ENCODE results near the gene ERV3-1. TPM values are rescaled to one million over a fixed set of nuclear protein-coding genes. Genes with fewer than 3 reads are reported as not detected.
"Not testable (repeated sequence)": the region's sequence is repeated elsewhere in the genome, so short reads cannot be mapped to it uniquely, and the experiment has no call there.

The ERV3-1 gene
- total RNA-seq, 4 donors from 2014 or later: 19.5 to 22.6 (median 20.1) TPM

- Histone ChIP-seq H3K9me3 (no peaks in the 10 kb centered on the region), H3K27ac (peak overlapping the region in 2 of 3 donors; percentile 61 to 82), H3K4me1 (peaks cover 5 to 13% of the 10 kb centered on the region in 2 donors), H3K27me3 (no peaks in the 10 kb centered on the region), H3K36me3 (no peaks in the 10 kb centered on the region), H3K4me3 (replicated peaks in 1 of 3) (peak overlapping the region; percentile 23 to 78 (median 53))
- intact Hi-C loops (cut with DNase I): no loop called here
- peak; percentile 91 to 92 for DNase-seq
- 8 to 12% methylated on average over 9 to 14 of the region's 92 CpGs for WGBS, 2 donors
- TF ChIP-seq CTCF (IDR thresholded peaks at IDR 0.05) (no peak), POLR2A (IDR thresholded peaks at IDR 0.05) (peak in 1 of 2 donors; percentile 54)
Measured at GRCh38 chr7:65037740-65038688, 31.5 kb upstream of the ERV3-1 start.

GRCh38 chr7:65036526-65036925 lies 30.0 kb upstream of the ERV3-1 start:
- H3K4me3 ChIP-seq (replicated peaks in 1 of 3); DNase-seq; intact Hi-C loops (cut with DNase I); H3K27ac ChIP-seq; H3K36me3 ChIP-seq; H3K27me3 ChIP-seq; H3K9me3 ChIP-seq: not testable (repeated sequence)
- WGBS, 2 donors: 33 to 68% methylated on average over 2 of the region's 2 CpGs
- H3K4me1 ChIP-seq: peaks cover 5 to 13% of the 10 kb centered on the region in 2 donors

- DNase-seq; H3K4me3 ChIP-seq (replicated peaks in 1 of 3); H3K36me3 ChIP-seq; H3K27ac ChIP-seq; H3K27me3 ChIP-seq; H3K9me3 ChIP-seq; intact Hi-C loops (cut with DNase I): not testable (repeated sequence)
- peaks cover 4 to 11% of the 10 kb centered on the region in 2 donors for H3K4me1 ChIP-seq
Measured at GRCh38 chr7:65035469-65035868, 29.0 kb upstream of the ERV3-1 start.

- H3K27me3 ChIP-seq, H3K4me1 ChIP-seq: not testable (repeated sequence)
- 74 to 76% methylated on average over 10 of the region's 10 CpGs for WGBS, 2 donors
Measured at GRCh38 chr7:65034120-65034782, 27.8 kb upstream of the ERV3-1 start.

GRCh38 chr7:65033391-65033790 lies 26.9 kb upstream of the ERV3-1 start:
- WGBS, 2 donors: 95% methylated on average over 15 of the region's 30 CpGs; no CpG with 5 or more reads in 1 of the 2 donors
- H3K36me3 ChIP-seq; H3K4me1 ChIP-seq; H3K4me3 ChIP-seq (replicated peaks in 1 of 3); H3K27me3 ChIP-seq; H3K27ac ChIP-seq; H3K9me3 ChIP-seq; DNase-seq; intact Hi-C loops (cut with DNase I): not testable (repeated sequence)

More at GRCh38 chr7:65034120-65034782, 27.8 kb upstream of the ERV3-1 start:
- H3K36me3 ChIP-seq; H3K27ac ChIP-seq; H3K4me3 ChIP-seq (replicated peaks in 1 of 3); intact Hi-C loops (cut with DNase I); H3K9me3 ChIP-seq; DNase-seq: not testable (repeated sequence)

- DNase-seq; H3K4me1 ChIP-seq; H3K36me3 ChIP-seq; H3K27ac ChIP-seq; H3K27me3 ChIP-seq; intact Hi-C loops (cut with DNase I); H3K9me3 ChIP-seq; H3K4me3 ChIP-seq (replicated peaks in 1 of 3): not testable (repeated sequence)
Measured at GRCh38 chr7:65025023-65025422, 18.5 kb upstream of the ERV3-1 start.

- DNase-seq: peak; percentile 85 to 88
- H3K9me3 ChIP-seq; intact Hi-C loops (cut with DNase I); H3K27me3 ChIP-seq; H3K36me3 ChIP-seq; H3K4me1 ChIP-seq; H3K4me3 ChIP-seq (replicated peaks in 1 of 3): not testable (repeated sequence)
- WGBS, 2 donors: 29 to 33% methylated on average over 2 of the region's 3 CpGs
- peak overlapping the region in 1 of 3 donors; percentile 41 for H3K27ac ChIP-seq
Measured at GRCh38 chr7:65020978-65021377, 14.5 kb upstream of the ERV3-1 start.

- H3K27ac ChIP-seq; H3K27me3 ChIP-seq; H3K9me3 ChIP-seq; H3K4me1 ChIP-seq; intact Hi-C loops (cut with DNase I); H3K4me3 ChIP-seq (replicated peaks in 1 of 3); H3K36me3 ChIP-seq; DNase-seq: not testable (repeated sequence)
- 90 to 93% methylated on average over 7 of the region's 7 CpGs for WGBS, 2 donors
Measured at GRCh38 chr7:65009881-65010280, 3.4 kb upstream of the ERV3-1 start.

- DNase-seq; H3K4me3 ChIP-seq (replicated peaks in 1 of 3); H3K9me3 ChIP-seq; H3K27me3 ChIP-seq; H3K27ac ChIP-seq; intact Hi-C loops (cut with DNase I); H3K4me1 ChIP-seq; H3K36me3 ChIP-seq: not testable (repeated sequence)
- WGBS, 2 donors: 83 to 89% methylated on average over 2 of the region's 2 CpGs
Measured at GRCh38 chr7:65009394-65009793, 2.9 kb upstream of the ERV3-1 start.

- H3K27me3 ChIP-seq; H3K36me3 ChIP-seq; H3K4me1 ChIP-seq; intact Hi-C loops (cut with DNase I); DNase-seq; H3K9me3 ChIP-seq: not testable (repeated sequence)
- H3K27ac ChIP-seq: peak overlapping the region in 2 of 3 donors; percentile 32 to 77
- WGBS, 2 donors: 68 to 80% methylated on average over 4 of the region's 4 CpGs
- peak overlapping the region in 2 of 3 donors; percentile 63 to 86 for H3K4me3 ChIP-seq (replicated peaks in 1 of 3)
Measured at GRCh38 chr7:65007036-65007435, 549 bp upstream of the ERV3-1 start.

Measured in thyroid gland (tissue), 4 donors.